Hypothalamus (tissue), 51 donors: ENCODE measurements around the gene ST6GALNAC3.

Source experiments
- DNase-seq, 51 donors: peaks; one replicate each; lab custom pipeline; 2025; lab: John Stamatoyannopoulos, UW

Gene ST6GALNAC3

DNA sequence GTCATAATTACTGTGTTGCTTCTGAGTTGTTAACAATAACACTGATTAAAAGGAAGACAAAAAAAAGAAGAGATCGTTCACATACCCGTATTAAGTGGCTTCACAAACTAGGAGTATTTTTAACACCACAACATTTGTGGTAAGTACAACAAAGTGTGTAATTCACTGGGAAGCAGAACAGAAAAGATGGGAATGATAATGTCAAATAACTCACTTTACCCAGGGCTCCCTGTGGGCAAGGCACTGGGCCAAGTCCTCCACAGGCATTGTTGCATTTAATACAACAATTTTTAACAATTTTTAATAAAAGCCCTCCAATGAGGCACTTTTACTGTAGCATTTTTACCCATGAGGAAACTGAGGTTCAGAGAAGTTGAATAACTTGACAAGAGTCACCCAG, 407.7 kb downstream of the ST6GALNAC3 start:
- DNase-seq, result no peak

DNA sequence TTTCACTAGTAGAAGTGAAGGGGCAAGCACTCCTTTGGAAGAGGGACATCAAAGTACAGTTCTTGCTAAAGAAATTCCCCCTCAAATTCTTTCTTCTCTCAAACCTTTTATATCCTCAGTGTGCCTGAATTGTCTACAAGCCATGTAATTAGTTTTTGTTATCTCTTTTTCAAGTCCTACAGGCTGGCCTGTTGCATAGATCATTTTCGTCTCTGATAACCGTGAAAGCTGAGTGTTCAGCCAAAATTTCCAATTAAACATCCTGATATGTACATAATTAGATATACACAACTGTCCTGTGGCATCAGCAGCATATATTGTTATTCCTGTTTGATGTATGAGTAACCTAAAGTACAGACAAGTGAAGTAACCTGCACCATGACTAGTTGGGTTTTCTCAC, 417.2 kb downstream of the ST6GALNAC3 start:
- DNase-seq, result no peak

DNA sequence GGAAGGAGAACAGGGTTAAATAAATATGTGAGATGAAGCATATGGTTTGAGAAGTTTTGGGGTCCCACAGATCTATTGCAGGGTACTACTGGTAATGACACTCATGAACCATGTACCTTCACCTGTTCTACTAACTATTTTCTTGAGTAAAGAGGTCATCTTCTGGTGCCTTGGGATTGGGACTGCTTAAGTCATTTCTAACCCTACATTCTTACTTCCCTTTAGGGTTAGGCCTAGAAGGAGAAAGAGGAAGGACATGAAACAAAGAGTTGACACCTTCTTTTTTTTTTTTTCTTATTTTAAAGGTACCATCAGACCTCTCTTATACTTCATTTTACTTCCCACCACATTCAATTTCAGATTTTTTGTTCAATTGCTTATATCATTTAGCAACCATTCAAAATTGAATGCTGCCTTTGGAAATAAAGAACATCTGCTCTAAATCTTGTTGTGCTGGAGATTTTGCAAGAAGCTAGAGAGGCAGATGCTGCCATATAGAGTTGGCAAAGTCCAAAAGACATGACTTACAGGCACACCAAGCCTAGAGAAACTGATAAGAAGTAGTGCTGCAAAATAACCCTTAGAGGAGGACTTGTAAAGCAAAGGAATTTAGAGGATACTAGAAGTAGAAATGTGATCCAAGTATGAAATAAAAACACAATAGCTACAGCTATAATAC, 418.3 kb downstream of the ST6GALNAC3 start:
- no peak for DNase-seq

DNA sequence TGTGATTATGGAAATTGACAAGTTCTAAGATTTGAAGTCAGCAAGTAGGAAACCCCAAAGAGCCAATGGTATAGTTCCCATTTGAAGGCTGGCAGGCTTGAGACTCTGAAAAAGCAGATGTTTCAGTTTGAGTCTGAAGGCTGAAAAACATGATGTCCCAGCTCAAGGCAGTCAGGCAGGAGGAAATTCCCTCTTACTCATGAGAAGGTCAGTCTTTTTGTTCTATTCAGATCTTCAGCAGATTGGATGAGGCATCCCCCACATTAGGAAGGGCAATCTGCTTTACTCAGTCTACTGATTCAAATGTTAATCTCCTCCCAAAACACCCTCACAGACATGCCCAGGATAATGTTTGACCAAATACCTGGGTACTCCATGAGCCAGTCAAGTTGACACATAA, 420.3 kb downstream of the ST6GALNAC3 start:
- DNase-seq, result no peak

DNA sequence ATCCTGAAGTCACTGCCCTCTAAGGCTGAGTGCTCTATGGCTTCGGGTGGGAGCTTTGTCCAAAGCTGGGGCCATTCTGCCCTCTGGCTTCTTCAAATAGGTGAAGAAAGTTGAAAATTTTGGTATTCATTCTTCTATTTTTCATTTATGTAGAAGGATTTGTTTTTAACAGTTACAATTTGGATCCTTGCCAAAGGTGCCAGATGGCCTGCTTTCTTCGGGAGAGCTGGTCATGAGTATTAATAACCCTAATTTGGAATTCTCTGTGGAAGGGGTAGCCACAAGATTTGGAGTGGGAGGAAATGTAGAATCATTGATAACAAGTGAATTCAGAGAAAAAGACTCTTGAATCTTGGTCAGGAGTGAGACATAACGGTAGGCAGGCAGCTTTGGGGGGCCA, 422.3 kb downstream of the ST6GALNAC3 start:
- DNase-seq, result no peak

DNA sequence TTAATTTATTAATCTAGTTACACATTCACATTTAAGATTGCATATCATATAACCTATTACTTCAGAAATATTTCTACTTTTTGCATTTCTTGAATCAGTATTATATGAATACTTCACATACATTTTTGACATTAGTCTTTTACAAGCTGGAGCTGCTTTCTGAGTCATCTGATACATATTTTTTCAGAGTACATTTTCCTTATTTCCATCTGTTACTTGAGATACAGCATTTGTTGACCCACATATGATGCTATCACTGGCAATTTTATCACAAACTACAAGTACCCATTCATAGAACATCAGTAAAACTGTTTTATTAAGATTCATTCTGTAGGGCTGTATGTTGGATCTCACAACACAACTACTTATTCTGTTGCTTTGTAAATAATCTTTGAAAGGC, 425.6 kb downstream of the ST6GALNAC3 start:
- no peak for DNase-seq

DNA sequence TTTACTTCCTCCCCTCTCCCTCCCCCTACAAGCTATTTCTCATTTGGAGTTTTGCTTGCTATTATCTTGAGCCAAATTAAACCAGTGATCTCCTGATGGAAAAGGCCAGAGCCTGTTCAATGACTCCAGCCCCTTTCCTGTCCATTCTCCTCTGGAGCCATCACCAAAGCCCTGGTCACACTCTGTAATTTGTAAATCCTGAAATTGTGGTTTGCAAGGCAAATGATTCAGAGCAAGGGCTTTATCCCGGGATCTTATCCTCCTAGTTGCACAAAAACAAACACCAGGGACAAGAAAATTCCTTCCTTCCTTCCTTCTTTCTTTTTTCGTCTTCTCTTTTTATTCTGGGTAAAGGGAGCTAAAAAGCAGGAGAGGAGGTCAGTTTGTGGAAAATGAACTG, 426.6 kb downstream of the ST6GALNAC3 start:
- DNase-seq, result no peak

DNA sequence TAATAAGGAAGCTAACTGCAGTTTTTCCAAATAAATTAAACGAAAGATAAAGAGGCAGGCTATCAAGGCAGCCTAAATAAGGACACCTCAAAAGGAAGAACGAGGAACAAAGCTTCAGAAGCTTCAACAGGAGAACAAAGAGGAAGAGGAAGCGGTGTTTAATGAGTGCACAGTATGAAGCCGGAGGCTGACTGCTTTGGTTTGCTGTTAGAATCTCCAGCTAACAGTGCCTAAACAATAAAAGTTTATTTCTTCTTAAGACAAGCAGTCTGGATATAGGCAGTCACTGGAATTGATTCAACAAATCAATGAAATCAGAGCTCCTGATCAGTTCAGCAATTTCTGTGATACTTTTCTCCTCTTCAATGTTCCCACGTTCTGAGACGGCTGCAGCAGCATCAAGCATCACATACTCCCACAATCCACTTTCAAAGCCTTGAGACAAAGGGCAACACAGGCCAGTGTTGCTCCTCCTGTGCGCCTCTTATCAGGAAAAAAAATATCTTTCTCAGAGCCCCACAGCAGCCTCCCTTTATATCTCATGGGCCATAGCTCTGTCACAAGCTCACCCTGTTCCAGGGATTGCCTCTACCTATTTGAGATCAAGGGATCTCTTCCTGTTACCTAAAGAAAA, 427.2 kb downstream of the ST6GALNAC3 start:
- no peak for DNase-seq

DNA sequence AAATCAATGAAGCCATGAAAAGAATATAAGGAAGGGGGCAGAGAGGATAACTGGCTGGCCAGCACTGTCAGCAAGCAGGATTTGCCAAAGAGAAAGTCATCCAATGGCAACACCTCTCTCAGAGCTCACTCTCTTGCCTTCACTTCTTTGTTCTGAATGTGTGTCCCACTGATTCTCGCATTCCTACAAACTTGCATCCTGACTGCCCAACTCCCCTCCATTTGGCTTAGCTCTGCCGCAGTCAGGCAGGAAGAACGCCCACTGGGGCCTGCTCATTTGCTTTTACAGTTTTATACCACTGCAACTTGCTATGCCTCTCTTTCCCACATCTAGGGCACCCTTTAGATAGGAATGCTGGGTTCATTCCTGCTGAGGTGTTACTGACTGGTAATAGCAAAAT, 428.6 kb downstream of the ST6GALNAC3 start:
- no peak for DNase-seq

DNA sequence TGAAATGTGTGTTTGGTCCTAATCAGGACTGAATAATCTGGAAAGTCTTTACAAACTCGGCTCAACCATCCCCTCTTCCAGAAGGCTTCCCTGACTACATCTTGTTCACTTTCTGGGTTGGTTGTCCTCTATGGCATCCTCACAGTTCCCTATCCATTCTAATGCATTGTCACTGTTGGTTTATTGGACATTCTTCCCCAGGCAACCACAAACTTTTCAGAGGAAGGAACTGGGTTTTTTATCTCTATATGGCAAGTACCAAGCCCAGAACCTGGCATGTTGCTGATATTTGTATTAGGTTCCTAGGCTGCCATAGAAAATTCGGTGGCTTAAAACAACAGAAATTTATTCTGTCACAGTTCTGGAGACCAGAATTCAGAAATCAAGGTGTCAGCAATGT, 429.2 kb downstream of the ST6GALNAC3 start:
- DNase-seq, result no peak

DNA sequence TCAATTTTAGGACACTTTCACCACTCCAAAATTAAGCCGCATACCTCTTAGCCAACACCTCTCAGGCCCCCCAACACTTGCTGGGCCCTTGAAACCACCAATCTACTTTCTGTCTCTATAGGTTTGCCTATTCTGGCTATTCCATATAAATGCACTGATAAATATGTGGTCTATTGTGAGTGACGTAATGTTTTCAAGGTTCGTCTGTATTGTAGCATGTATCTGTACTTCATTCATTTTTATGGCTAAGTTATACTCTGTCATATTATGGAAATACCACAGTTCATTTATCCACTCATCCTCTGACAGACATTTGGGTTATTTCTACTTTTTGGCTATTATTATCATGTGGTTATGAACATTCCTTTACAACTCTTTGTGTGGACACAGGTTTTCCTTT, 432.8 kb downstream of the ST6GALNAC3 start:
- no peak for DNase-seq

DNA sequence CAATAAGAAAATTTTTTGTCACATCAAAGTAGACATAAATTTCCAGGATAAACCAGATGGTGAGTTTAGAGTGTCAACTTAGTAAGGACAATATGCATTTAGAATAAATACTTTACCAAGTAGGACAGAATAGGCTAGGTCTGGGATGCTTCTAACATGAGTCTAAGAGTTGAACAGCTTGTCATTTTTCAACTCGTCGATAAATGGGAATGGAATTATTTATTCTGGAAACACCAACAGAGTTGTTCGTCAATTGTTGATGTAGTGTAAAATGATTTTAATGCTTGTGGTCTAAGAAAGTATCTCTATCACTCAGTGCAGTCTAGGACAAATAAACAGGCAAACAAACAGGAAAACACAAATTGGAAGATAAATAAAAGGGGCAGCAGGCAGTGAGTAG, 434.3 kb downstream of the ST6GALNAC3 start:
- no peak for DNase-seq

DNA sequence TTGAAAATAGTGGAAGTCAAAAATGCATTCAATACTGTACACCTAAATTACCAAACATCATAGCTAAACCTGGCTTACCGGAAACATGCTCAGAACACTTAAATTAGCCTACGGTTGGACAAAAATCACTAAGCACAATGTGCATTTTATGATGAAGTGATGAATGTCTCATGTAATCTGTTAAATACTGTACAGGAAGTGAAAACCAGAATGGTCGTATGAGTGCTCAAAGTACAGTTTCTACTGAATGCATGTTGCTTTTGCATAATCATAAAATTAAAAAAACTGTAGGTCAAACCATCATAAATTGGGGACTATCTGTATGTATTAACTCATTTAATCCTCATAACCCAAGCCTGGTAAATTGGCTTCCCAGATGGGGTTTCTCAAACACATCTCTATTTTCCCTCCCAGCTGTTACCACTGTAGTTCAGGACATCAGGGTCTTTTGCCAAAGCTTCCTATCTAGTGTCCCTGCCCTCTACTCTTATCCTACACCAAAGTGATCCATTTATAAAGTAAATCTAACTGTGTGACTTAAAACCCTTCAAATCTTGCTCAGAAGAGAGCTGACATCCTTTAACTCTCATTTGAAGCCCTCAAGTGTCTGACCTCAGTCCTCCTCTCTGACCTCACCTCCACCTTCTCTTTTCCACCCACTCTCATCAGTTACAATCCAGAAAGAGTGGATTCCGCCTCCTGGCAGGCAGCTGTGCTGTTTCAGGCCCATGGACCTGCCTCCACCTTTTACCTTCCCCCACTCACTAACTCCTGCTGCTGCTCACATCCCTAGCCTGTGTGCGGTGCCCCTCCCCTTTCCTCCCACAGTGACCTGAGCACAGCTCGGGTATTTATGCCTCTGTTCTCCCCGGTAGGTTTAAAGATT, 436.4 kb downstream of the ST6GALNAC3 start:
- DNase-seq, result peak in 1 of 51 donors; percentile 9

DNA sequence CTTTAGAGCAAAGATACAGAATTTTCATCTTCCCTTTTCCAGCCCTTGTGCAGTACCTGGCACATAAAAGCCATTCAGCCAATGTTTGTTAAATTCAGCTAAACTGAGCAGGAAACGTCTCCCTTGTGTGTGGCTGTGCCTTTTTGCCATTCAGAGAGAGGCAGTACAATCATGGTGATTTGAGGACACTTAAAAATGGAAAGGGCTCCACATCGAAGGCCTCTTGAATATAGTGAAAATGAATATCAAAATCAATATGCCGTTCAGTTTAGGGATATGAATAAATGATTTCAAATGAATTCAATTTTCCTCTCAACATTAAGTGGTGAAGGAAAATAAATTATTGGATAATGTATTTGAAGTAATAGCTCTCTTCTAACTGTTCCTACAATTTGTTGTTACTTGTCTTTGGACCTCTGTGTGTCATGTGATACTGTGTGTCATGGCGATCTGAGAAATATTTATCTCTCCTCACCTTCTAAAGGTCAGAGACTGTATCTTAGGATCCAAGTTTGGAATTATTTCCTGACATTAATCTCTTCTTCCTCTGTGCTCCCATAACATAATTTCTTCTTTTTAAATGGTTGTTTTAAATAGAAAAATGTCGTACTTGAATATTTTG, 437.1 kb downstream of the ST6GALNAC3 start:
- DNase-seq, result no peak

DNA sequence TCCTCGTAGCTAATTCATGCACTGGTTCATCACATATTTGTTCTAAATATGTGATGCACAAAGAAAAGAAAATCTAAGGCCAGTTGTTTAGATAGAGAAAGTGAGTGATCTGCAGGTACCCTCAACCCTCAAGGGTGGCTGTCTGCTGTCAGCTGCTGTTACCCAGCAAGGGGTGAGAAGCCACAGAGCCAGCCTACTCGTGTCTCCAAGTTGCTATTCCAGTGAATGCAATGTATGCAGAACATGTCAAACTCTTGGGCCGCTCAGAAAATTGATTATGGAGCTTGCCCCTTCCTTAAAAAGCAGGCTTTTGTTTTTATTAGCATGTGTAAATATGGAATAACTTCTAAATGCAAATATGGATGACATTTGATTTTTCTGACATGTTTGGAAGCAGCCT, 456.4 kb downstream of the ST6GALNAC3 start:
- no peak for DNase-seq

DNA sequence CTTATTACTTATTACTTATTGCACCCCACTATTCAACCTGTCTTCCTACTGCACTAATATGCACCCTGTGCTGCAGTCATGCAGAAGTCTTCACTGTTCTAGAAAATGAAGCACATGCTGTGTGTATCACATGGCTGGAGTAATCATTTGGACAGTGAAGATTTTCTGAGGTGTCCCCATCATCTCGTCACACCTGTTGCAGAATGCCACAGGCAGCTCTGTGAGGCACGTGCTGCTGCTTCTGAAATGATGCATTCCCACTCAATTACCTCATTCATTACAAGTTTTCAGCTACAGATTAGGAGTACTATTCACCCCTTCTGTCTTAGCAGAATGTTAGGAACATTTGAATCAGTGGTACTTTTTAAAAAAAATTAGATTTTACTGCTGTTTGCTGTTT, 467.1 kb downstream of the ST6GALNAC3 start:
- no peak for DNase-seq

DNA sequence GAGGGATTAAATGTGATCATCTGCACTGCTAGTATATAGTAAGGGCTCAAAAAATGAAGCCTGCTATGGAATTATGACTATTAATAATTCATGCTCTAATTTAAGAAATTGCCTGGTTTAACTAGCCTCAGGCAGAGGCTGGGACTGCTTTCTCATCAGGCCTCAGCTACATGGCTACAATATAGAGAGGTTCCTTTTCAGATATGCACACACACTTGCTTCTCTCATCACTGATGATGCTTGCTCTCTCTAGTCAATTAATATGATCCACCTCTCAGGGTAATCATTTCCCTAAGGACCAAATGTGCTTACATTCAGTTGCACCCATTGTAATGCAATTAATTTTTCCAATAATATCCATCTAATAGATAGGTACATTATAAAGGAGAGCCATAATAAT, 467.8 kb downstream of the ST6GALNAC3 start:
- DNase-seq, result no peak

DNA sequence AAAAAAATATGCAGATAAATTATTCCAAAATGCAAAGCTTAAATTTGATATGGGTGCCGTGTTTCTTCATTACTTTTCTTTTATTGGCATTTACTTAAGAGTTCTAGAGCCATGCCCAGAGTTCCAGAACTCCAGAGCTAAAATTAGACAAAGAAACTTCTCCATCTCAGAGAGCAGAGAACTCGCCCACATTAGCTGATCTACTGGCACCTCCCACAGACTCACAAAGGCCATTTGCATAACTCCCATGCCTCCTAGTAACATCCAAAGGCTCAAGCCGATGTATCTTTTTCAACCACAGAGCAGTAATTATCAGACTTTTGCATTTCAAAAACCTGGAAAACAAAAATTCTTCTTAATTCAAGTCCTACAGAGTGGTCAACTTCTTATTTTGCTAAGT, 468.9 kb downstream of the ST6GALNAC3 start:
- no peak for DNase-seq

DNA sequence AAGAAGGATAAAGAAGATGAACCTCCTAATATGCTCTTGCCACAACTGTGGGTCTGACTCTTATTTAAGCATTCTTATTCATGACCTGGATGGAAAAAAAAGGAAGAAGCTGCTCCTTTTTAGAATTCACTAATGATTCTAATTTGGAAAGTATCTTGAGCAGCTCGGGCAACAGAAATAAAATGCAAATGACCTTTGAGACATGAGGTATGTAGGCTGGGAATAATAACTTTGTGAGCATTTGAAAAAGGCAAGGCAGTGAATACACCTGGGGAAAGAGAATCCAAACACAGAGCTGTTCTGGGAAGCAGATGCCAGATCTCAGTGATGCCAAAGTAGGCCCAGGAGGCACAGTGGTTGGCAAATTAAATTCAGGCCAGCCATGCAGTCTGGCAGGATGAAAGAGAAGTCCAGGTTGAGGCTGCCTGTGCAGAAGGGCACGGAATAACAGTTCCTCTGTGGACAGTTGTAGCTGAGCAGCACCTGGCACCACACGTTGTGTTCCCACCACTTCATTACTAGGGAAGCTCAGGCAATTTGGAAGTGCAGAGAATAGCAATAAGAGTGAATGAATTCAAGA, 471.9 kb downstream of the ST6GALNAC3 start:
- DNase-seq, result peak in 1 of 51 donors; percentile 0

DNA sequence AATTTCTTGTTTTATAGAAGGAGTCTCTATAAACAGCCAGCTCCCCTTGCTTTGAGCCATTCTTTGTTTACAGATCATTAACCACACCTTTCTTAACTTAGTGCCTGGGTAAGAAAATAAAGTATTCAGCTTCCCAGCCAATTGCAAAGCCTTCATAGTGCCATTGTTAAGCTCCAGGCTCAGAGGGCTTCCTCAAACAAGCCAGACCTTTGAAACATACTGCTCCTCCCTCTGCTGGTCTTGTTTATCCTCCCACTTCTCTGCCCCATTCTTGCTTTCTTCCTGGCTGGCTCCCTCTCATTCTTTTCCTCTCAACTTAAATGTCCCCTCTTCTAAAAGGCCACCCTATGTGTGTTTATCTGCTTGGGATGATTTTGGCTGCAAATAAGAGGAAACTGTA, 473.4 kb downstream of the ST6GALNAC3 start:
- DNase-seq, result no peak

DNA sequence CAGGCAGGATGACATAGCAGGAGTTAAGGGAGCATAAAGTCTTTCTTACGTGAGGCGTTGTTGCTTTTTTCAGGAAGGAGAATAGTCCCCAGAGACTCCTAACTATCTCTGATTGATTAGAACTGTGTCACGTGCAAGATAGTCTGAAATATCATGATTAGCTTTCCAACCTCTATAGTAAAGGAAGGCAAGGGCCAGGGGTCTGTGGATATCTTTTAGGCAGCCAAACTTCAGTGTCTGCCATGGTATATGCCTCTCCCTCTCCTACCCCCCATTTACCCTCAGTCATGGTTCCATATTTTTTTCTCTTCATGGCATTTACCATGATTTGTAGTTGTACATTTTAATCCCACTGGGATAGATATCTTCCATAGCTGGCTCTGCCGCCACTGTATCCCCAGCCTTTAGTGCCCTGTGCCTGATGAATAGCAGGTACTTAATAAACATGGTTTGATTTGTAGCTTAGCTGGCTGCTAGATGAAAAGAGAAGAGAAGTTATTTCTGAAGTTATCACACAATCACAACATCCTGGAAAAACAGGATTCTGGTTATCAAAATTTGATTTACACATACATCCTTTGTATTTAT, 474.1 kb downstream of the ST6GALNAC3 start:
- no peak for DNase-seq
